ENCODE measurements around the gene HOXA4.

HOXA4 gene

DNA sequence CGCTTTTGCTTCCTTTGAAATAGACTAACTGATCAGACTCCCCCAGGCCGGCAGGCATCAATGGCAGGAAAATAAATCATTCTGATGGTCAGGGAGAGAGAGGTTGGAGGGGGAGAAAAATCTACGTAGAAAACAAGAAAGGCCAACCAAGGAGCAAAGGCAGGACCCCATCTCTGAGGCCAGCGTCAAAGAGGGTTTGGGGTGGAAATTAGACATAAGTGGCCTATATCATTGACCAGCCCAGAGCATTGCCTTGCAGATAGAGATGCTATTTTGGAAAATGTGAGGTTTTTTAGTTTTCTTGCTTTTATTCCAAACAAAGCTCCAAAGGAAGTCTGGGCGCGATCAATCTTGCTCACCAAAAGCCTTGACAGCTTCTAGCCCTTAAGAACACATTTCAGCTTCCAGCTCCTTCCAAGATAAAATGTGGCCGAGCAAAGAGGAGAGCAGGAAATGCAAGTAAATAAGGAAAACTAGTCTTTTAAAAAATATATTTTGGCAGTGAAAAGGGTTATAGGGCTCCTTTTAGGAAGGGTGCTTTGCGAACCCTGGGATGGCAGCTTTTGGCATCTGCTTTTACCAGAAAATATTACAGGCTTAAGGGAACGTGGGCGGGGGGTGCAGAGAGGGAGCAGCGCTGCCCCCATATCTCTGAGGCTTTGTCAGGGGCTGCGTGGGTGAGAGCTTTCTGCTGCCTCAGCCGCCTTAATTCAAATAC is 26.1 kb downstream of the HOXA4 start:
- no peaks in the 10 kb centered on the region for H3K9me3 ChIP-seq (replicated peaks; ENCODE audit: insufficient read depth, low read length)
- H3K4me1 ChIP-seq (ENCODE audit: low read length) = no peaks in the 10 kb centered on the region
- no peaks in the 10 kb centered on the region for H4K20me1 ChIP-seq (ENCODE audit: insufficient read depth, low read length)
- no peaks in the 10 kb centered on the region for H3F3A ChIP-seq (ENCODE audit: insufficient read depth, low read length)
- no peak overlapping the region for H3K4me2 ChIP-seq (ENCODE audit: low read depth, low read length)
- no peak overlapping the region for H3K9ac ChIP-seq (ENCODE audit: low read length)
- DNase-seq = no peak
- no peak overlapping the region for H3K4me3 ChIP-seq (ENCODE audit: low read length)
- no peak overlapping the region for H2AFZ ChIP-seq (ENCODE audit: low read length)
- no peak for TF ChIP-seq CTCF (IDR thresholded peaks at IDR 0.05; ENCODE audit: low read length)
- TF ChIP-seq EZH2 (optimal IDR thresholded peaks at IDR 0.05; ENCODE audit: low read depth, low read length) = no peak
- TF ChIP-seq EZH2phosphoT487 (IDR thresholded peaks at IDR 0.05; ENCODE audit: low read length) = no peak
- H3K27ac ChIP-seq (ENCODE audit: low read length) = no peak overlapping the region
- H3K27me3 ChIP-seq (replicated peaks; ENCODE audit: insufficient read depth, low read length) = peaks cover 44% of the 10 kb centered on the region
- H3K36me3 ChIP-seq (replicated peaks; ENCODE audit: insufficient read depth, low read length) = no peaks in the 10 kb centered on the region
- H3K9me2 ChIP-seq (replicated peaks; ENCODE audit: insufficient read depth, low read length) = no peaks in the 10 kb centered on the region
- H3K79me2 ChIP-seq (ENCODE audit: low read length) = no peaks in the 10 kb centered on the region

- no peak overlapping the region for H3K4me2 ChIP-seq (ENCODE audit: low read depth, low read length)
- DNase-seq = no peak
- H3K4me1 ChIP-seq (ENCODE audit: low read length) = no peaks in the 10 kb centered on the region
- H2AFZ ChIP-seq (ENCODE audit: low read length) = no peak overlapping the region
- no peak overlapping the region for H3K9ac ChIP-seq (ENCODE audit: low read length)
- H3K36me3 ChIP-seq (replicated peaks; ENCODE audit: insufficient read depth, low read length) = no peaks in the 10 kb centered on the region
- peaks cover 44% of the 10 kb centered on the region for H3K27me3 ChIP-seq (replicated peaks; ENCODE audit: insufficient read depth, low read length)
- no peak overlapping the region for H3K27ac ChIP-seq (ENCODE audit: low read length)
- H4K20me1 ChIP-seq (ENCODE audit: insufficient read depth, low read length) = no peaks in the 10 kb centered on the region
- no peaks in the 10 kb centered on the region for H3F3A ChIP-seq (ENCODE audit: insufficient read depth, low read length)
- TF ChIP-seq EZH2 (optimal IDR thresholded peaks at IDR 0.05; ENCODE audit: low read depth, low read length) (no peak), CTCF (IDR thresholded peaks at IDR 0.05; ENCODE audit: low read length) (no peak), EZH2phosphoT487 (IDR thresholded peaks at IDR 0.05; ENCODE audit: low read length) (no peak)
- H3K9me2 ChIP-seq (replicated peaks; ENCODE audit: insufficient read depth, low read length) = no peaks in the 10 kb centered on the region
- H3K4me3 ChIP-seq (ENCODE audit: low read length) = no peak overlapping the region
- H3K79me2 ChIP-seq (ENCODE audit: low read length) = no peaks in the 10 kb centered on the region
- no peaks in the 10 kb centered on the region for H3K9me3 ChIP-seq (replicated peaks; ENCODE audit: insufficient read depth, low read length)
Observed at GRCh38 chr7:27103489-27104226, 26.9 kb downstream of the HOXA4 start.

DNA sequence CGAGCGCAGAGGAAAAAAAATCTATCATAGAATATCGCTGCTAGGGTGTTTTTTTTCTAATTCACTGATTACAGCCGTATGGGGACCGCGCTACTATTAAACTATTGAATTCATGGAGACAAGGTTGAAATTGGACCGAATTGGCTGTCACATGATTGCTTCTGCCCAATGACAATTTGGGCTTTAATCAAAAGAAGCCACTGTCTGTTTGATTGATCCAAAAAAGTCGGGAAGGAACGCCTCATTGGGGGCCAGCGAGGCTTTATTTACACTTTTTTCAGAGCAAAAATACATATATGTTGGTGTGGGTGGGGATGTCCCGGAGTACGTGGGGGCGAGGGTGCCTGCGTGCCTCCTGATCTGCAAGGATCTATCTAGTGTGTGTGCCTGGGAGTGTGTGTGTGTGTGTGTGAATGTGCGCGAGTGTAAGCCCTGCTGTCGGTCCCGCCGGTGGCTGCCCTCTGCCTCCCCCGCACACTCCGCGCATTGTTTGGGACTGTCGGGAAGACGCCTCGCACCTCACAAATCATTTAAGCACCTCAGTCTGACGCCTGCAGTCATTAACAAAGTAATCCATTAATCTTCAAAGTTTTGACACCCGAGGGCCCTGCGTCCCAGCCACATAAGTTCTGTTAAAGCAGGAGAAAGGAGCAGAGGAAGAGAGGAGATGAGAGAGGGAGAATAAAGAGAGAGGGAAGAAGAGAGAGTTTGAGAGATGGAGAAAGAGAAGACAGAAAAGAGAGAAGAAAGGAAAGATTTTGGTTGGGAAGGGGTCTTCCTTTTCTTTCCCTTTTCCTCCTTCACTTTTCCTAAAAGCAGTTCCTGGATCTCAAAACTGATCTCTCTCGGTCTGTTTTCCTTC is 27.7 kb downstream of the HOXA4 start, which contains the start of gene HOXA2:
Gene HOXA2, minus strand, starts transcription at position 103 of the 862 bp plus-strand sequence. CDS start 183 bp downstream, outside the sequence.
- Histone ChIP-seq H3F3A (ENCODE audit: insufficient read depth, low read length) (no peaks in the 10 kb centered on the region), H3K4me2 (ENCODE audit: low read depth, low read length) (no peak within 1 kb of the TSS), H3K79me2 (ENCODE audit: low read length) (no peaks in the 10 kb centered on the region), H2AFZ (ENCODE audit: low read length) (no peak within 1 kb of the TSS), H3K9me2 (replicated peaks; ENCODE audit: insufficient read depth, low read length) (no peaks in the 10 kb centered on the region), H3K4me1 (ENCODE audit: low read length) (no peaks in the 10 kb centered on the region), H3K9ac (ENCODE audit: low read length) (no peak within 1 kb of the TSS), H3K9me3 (replicated peaks; ENCODE audit: insufficient read depth, low read length) (no peaks in the 10 kb centered on the region), H3K27ac (ENCODE audit: low read length) (no peak within 1 kb of the TSS), H3K4me3 (ENCODE audit: low read length) (no peak within 1 kb of the TSS), H3K36me3 (replicated peaks; ENCODE audit: insufficient read depth, low read length) (no peaks in the 10 kb centered on the region), H4K20me1 (ENCODE audit: insufficient read depth, low read length) (no peaks in the 10 kb centered on the region), H3K27me3 (replicated peaks; ENCODE audit: insufficient read depth, low read length) (peaks cover 44% of the 10 kb centered on the region)
- TF ChIP-seq CTCF (IDR thresholded peaks at IDR 0.05; ENCODE audit: low read length) (no peak), EZH2 (optimal IDR thresholded peaks at IDR 0.05; ENCODE audit: low read depth, low read length) (no peak), EZH2phosphoT487 (IDR thresholded peaks at IDR 0.05; ENCODE audit: low read length) (no peak)
- no peak for DNase-seq
